NCI-H2107 treated with DMSO at 0.1 percent for 48 hours (cell line): ENCODE data around the gene RLN3.
"Not testable (repeated sequence)": the region's sequence is repeated elsewhere in the genome, so short reads cannot be mapped to it uniquely, and the experiment has no call there.

Experiments
- DNase-seq: peaks from one replicate; lab custom pipeline; 2025; ENCODE audit not compliant: unreplicated experiment; lab: John Stamatoyannopoulos, UW

RLN3 gene

DNA sequence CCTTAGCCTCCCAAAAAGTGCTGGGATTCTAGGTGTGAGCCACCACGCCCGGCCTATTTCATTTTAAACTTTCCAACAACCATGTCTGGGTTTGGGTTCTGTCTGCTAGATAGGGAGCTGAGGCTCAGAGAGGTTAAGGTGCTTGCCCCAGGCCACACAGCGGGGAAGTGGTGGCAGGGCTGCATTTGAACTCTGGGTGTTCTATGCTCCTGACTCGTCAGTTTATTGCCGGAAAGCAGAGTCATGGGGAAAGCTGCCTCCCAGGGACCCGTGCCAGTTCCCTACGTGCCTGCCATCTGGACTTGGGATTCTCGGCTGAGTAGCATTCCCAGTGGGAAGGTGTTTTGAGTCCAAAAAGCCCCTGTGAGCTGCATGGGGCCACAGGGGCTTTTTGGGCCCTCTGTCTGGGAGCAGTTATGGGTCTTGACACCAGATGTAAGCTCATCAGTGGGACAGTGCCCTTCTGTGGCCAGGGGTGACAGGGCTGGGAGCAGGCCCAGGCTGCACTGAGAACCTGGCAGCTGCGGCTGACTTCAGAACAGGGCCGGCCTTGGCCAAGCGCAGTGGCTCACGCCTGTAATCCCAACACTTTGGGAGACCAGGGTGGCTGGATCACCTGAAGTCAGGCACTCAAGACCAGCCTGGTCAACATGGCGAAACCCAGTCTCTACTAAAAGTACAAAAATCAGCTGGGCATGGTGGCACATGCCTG is 32.8 kb upstream of the RLN3 start:
- DNase-seq: no peak

DNA sequence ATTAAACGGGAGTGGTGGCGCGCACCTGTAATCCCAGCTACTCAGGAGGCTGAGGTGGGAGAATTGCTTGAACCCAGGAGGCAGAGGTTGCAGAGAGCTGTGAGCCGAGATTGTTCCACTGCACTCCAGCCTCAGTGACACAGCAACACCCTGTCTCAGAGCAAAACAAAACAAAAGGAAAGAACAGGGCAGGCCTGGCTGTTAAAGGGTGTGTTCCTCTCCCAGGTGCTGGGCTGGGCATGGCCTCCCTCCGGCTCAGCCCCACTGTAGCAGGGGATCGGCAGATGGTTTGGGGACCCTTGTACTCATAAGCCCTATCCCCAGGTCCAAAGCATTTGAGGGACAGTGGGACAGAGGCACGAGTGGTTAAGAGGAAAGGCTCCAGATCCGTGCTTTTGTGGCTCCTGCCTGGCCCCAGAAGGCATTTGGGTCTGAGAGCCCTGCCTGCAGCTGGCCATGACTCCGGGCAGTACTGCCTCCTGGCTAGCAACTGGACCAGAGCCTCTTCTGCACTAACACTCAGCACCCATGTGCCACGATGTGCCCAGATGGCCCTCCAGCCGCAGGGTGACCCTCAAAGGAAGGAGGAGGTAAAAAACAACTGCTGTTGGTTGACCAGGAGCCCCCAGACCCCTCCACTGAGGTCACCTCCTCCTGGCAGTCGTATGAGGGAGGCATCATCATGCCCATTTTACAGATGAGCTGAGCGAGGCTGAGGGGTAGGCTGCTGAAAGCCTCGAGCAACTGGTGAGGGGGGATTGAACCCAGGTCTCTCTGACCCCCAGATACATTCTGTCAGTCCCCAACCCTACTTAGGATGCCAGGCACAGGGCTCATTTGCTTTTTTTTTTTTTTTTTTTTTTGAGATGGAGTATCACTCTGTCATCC is 31.8 kb upstream of the RLN3 start:
- DNase-seq: no peak

DNA sequence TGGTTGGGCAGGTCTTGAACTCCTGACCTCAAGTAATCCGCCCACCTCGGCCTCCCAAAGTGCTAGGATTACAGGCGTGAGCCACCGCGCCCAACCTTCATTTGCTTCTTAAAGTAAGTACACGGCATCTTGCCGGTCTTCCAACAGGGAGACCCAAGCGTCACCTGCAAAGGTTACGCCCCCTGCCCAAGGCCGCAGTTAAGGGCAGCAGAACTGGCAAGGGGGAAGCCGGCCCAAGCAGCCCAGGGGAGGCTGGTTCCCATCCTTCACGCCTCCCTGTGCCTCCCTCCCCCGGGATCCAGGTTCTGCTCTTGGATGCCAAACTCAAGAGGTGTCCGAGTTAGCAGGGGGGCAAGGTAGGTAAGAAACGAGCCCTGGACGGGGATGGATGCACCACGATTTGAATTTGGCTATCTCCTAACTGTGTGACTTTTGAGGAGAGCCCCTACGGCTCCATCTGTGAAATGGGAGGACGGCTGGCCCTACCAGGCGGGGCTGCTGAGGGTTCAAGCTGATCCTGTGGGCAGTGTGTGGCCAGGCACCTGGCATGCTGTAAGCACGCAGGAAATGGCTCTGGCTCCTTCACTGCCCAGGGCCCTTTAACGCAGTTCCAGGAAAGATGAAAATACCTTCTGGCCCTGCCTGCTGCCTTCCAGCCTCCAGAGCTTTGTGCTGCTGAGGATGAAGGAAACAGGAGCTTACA is 30.9 kb upstream of the RLN3 start:
- DNase-seq: no peak

DNA sequence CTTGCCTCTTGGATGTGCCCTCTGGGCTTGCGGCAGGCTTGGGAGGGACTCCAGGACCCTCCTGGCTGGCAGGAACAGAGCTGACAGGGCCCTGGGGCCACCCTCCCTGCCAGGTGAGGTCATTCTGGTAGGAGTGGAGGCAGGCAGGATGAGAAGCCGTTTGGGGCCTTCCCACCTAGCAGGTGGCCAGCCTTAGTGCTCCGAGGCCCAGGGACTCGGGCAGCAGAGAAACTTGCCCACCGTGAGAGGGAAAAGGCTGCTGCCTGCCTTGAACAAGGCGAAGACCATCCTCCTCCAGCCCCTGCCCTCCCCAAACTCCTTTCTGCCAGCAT is 30.4 kb upstream of the RLN3 start:
- no peak for DNase-seq

DNA sequence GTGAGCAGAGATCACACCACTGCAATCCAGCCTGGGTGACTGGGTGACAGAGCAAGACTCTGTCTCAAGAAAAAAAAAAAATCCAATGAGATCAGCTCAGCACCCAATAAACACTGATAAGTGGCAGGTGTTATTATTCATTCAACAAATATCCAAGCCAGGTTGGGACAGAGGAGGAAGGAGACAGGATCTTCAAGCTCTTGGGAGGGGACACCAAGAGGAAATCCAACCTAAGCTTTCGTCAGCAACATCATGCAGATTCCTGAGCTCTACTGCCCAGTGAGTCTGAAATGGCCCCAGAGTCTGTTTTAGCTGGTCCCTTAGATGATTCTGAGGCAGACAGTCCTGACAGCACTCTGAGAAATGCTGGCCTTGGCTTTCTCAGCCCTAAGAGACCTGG is 29.5 kb upstream of the RLN3 start:
- DNase-seq: no peak

DNA sequence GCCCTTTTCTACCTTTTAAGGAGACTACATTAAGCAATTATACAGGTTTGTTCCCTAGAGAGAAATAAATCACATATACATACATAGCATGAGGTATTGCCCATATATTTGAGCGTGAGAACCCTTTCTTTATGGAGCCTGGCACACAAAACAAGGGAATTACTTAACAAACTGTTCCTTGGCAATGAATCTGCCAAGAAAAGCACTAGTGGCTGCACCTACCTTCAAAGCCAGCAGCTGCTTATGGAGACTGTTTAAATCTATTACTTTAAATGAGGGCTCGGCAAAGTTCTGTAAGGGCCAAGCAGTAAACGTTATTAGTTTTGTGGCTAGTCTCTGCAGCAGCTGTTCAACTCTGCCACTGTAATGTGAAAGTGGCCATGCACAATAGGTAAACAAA is 28.9 kb upstream of the RLN3 start:
- DNase-seq: no peak

DNA sequence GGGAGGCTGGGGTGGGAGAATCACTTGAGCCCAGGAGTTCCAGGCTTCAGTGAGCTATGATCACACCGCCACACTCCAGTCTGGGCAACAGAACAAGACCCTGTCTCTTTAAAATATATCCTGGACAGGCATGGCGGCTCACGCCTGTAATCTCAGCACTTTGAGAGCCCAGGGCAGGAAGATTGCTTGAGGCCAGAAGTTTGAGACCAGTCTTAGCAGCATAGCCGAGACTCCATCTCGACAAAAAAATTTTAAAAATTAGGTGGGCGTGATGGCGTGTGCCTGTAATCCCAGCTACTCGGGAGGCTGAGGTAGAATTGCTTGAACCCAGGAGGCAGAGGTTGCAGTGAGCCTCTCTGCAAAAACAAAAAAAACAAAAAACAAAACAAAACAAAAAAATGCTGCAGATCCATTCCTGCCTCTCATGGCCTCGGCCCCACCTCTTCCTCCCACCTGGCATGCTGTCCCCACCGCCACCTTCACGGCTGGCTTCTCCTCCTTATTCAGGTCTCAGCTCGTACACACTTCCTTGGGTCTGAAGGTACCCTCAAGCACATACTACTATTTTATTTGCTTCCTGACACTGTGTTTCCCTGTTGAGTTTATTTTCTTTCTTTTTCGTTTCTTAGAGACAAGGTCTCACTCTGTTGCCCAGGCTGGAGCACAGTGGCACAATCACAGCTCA is 27.1 kb upstream of the RLN3 start:
- DNase-seq: no peak

DNA sequence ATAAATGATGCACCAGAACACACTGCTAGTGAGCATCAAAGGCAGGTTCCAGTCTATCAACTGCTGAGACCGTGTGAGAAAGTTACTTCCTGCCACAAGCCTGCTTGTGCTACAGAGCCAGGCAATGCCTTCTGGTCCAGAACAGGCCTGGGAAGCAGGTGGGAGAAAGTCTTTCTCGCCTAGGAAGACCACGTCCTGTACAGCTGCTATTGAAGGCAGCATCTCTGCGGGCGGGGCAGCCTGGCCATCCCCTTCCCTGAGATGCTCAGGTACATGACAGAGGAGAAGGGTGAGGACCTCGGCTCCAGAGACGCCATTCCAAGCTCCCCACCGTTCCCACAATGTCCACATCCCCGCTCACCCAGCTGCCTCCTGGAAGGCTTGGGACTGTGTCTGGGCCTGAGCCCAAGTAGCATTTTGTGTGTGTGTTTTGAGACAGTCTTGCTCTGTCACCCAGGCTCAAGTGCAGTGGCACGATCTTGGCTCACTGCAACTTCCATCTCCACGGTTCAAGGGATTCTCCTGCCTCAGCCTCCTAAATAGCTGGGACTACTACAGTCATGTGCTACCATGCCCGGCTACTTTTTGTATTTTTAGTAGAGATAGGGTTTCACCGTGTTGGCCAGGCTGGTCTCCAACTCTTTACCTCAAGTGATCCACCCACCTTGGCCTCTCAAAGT is 25.2 kb upstream of the RLN3 start:
- no peak for DNase-seq

DNA sequence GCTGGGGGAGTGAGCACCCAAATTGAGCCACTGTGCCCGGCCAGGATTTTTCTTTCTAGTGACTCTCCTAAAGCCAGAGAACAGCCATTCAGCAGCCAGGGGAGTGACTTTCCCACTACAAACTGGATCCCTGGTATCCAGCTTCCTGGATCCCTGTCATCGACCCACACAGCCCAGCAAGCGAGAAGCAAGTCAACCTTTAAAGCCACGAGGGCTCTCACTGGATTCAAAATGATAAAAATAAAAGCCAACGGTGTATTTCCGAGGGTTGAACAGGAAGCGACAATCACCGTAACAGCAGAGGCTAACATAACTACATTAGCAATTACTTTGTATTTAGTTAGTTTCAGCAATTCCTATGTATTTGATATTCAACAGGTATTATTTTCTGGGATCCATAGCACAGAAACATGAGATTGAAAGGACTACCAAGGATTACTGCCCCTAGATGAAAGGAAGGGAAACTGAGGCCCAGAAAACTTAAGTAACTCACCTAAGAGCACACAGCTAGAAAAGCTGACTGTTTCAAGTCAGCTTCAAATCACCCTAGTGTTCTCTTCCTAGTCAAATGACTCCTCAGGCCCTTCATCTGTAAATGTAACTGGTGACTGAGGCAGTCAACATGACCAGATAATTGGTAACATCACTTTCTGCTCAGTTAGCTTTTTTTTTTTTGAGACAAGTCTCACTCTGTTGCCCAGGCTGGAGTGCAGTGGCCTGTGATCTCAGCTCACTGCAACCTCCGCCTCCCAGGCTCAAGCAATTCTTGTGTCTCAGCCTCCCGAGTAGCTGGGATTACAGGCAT is 24.5 kb upstream of the RLN3 start:
- DNase-seq: no peak

DNA sequence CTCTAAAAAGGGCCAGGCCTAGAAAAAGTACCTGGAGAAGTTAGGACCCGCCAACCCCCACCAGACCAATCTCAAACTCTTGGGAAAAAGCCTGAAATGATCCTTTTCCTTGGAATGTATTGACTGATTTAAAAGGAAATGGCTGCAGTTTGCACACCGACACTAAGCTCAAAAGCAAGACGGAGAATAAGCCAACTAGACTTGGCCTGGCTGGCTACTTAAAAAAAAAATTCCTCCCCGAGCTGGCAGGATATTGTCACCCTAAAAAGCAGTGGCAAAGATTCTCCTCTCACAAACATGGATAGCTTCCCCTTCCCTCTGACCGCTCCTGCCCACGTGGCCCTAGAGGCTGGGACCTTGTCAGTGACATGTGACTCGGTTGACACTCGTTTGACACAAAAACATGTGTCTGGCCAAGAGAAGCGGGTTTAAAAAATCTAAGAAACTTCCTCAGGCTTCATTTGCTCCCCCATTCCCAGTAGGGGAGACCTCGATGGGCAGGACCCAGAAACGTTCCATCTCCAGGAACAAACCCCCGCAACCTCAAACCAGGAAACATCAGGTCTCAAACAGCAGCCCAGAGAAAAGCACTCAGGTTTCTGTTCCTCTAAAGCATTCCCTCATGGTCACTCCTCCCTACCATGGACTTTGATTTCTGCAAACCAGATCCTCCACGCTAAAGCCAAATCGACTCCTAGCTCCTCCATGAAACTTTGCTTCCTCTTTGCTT is 23.2 kb upstream of the RLN3 start:
- DNase-seq: no peak

DNA sequence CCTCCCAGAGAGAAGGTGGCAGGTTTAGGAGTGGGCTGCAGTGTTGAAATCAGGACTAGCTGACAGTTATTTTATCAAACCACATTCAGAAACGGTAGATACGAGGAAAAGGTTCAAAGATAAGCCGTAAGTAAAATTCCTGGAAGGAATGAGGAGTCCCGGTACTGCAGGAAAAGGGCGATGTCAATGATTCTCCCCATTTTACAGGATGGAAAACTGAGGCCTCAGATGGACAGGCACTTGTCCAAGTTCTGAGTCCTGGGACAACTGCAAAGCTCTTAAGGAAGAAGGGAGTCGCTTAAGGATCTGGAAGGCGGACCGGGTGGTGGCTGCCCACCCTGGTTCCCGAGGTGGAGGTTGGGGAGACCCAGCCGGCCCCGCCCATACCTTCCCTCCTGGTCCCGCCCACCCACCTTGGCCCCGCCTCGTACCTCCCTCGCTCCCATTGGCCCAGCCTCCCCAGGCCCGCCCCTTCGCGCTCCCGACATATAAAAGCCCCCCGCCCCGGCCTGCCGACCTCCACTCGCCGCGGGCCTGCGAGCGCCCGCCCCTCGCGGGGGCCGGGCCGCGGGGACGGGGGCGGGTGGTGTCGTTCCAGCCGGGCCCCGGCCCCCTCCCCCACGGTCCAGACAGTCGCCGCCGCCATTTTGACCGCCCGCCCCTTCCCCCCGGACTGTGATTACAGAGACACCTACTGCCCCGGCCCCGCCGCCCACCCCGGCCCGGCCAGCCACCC is 22.4 kb upstream of the RLN3 start:
- no peak for DNase-seq

DNA sequence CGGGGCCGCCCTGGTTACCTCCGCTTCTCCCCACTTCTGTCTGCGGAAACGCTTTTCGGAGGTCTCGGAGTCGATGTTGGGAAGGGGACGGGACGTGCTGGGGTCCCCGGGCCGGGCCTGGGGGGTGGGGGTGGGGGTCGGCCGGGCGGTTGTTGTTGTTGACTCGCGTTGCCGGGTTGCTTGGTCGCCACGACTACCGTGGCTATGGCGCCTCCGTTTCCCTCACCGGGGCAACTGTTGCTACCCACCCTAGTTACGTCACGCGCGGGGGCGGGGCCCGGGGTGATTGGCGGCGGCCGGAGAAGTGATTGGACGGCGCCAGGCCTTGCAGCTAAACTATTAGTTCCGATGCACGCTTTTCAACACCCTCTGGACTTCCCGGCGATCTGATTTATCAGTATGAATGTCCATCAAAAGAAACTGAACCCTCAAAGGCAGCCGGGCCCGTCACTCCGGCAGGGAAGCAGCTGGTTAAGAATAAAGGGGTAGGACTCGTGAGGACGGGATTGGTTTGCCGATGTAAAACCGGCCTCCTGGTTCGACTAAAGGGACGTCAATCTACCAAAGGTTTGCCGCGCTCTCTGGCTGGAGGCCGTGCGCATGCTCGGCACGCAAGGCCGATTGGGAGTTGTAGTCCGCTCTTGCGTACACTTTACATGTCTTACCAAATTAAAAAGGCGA is 21.7 kb upstream of the RLN3 start, which contains the start of gene RFX1:
Gene RFX1 (minus strand): TSS at position 236 of the 681 bp plus-strand sequence. CDS start 12,477 bp downstream, outside the sequence.
- peak; percentile 100 for DNase-seq

DNA sequence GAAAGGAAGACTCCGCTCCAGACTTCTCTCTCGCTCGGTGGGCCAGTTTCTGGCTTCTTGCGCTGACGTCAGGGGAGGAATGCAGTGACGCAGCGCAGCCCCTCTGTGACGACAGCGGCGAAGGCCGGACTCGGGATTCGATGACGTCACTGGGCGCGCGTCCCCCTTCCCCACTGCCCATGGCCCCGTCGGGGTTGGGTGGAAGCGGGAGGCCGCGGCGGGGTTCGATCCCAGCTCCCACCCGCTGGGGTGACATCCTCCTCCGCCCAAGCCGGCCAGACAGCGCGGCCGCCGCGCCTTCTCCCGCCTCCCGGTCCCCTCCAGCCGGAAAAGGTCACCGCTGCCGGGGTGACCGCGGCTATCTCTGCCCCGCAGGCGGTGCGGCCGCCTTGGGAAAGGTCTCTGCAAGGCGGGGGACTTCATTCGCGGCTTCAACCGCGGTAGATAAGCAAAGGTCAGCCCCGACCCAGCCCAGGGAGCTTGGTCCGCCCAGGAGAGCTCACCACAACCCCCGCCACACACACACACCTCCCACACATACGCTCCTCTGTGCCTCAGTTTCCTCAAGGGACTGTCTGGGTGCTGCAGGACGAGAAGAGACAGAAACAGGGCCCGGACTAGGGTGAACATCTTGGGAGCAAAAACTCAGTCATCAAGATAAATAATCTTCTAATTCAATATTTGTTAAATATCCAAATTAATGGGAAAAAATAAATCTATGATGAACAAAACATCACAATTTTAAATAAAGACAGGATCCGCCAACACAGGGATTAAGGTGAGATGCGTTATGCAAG is 21.0 kb upstream of the RLN3 start:
- no peak for DNase-seq

DNA sequence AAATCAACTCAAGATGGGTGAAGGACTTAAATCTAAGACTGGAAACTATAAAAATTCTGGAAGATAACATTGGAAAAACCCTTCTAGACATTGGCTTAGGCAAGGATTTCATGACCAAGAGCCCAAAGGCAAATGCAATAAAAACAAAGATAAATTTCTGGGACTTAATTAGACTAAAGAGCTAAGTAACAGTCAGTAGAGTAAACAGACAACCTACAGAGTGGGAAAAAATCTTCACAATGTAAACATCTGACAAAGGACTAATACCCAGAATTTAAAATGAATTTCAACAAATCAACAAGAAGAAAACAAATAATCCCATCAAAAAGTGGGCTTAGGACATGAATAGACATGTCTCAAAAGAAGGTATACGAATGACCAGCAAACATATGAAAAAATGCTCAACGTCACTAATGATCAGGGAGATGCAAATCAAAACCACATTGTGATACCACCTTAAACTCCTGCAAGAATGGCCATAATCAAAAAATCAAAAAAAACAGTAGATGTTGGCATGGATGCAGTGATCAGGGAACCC is 15.5 kb upstream of the RLN3 start:
- DNase-seq: no peak

DNA sequence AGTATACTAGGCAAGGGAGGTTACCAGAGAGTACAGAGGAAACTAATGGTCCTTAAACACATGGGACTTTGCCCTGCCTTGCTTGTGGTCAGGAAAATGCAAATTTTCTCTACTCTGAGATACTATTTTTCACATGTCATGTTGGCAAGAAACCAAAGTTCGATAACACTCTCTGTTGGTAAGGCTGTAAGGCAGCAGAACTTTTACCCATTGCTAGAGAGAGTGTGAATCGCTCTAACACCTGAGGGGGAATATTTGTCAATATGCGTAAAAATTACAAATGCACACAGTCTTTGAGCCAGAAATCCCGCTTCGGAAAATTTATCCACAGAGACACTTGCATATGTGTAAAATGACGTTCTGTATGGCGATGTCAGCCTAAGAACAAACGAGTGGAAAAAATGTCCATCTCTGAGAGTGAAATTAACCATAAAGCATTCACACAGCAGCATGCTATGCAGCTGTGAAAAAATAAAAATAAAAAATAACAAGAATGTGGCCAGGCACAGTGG is 12.4 kb upstream of the RLN3 start:
- no peak for DNase-seq

DNA sequence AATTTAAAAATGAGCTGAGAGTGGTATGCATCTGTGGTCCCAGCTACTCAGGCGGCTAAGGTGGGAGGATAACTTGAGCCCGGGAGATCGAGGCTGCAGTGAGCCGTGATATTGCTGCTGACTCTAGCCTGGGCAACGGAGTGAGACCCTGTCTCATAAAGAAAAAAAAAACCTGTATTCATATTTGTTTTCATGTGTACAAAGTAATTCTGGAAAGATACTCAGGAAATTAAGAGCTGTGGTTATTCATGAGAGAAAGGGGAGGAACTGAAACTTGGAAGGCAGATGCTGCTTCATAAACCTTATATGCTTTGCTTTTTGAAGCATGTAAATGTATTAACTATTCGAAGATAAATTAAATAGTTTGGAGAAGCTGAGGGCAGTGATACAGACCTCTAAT is 8.8 kb upstream of the RLN3 start:
- no peak for DNase-seq

DNA sequence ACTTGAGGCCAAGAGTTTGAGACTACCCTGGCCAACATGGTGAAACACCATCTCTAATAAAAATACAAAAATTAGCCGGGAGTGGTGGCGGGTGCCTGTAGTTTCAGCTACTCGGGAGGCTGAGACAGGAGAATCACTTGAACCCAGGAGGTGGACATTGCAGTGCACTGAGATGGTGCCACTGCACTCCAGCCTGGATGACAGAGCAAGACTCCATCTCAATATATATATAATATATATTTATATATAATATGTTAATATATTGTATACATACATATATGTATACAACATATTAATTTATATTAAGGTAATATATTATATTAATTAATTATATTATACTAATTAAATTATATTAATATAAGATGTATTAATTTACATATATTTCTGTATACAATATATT is 8.2 kb upstream of the RLN3 start:
- not testable (repeated sequence) for DNase-seq
